ENCODE results near the gene TGFB2.

TGFB2 gene

DNA sequence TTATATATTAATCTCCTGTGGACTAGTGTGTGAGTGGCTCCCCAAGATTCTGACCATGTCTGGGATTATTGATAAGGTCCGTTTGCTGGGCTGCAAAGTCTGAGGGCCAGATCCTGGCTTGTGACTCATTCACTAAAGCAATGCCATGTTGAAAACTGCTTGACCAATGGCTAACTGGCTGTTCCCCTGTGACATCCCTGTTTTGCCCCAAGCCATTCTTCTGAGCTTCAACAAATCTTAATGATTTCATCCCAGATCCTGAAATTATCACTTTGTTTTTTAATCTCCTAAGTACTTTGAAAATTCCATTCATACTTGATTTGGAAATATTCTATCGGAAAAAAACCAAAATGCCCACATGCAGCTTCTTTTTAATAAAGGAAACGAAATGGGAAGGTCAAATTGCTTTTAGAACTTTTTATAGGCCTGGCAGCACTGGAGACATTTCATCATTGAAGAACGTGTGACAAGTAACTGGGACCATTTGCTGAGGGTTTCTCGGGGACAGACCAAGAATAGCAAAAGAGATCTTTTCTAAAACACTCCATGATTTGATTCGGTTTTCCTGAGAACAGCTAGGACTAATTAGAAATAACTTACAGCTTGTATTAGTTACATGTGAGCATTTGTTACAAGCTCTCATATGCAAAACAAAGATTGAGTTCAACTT, 121.3 kb downstream of the TGFB2 start:
- H2AFZ ChIP-seq (ENCODE audit: low read depth, low read length), result no peak overlapping the region
- H3K9ac ChIP-seq (ENCODE audit: low read depth, low read length), result no peak overlapping the region
- TF ChIP-seq EZH2 (IDR thresholded peaks at IDR 0.05; ENCODE audit: borderline replicate concordance, low read depth, low read length, severe bottlenecking), result no peak
- TF ChIP-seq, protein P1, sequence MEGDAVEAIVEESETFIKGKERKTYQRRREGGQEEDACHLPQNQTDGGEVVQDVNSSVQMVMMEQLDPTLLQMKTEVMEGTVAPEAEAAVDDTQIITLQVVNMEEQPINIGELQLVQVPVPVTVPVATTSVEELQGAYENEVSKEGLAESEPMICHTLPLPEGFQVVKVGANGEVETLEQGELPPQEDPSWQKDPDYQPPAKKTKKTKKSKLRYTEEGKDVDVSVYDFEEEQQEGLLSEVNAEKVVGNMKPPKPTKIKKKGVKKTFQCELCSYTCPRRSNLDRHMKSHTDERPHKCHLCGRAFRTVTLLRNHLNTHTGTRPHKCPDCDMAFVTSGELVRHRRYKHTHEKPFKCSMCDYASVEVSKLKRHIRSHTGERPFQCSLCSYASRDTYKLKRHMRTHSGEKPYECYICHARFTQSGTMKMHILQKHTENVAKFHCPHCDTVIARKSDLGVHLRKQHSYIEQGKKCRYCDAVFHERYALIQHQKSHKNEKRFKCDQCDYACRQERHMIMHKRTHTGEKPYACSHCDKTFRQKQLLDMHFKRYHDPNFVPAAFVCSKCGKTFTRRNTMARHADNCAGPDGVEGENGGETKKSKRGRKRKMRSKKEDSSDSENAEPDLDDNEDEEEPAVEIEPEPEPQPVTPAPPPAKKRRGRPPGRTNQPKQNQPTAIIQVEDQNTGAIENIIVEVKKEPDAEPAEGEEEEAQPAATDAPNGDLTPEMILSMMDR (IDR thresholded peaks at IDR 0.05; ENCODE audit: borderline replicate concordance, extremely low read depth, low read length, poor library complexity, severe bottlenecking), result no peak
- H3K27me3 ChIP-seq (ENCODE audit: insufficient read depth, low read length, poor library complexity), result no peaks in the 10 kb centered on the region
- no peaks in the 10 kb centered on the region for H3K4me1 ChIP-seq (ENCODE audit: insufficient read depth, low read length)
- ATAC-seq (ENCODE audit: insufficient read depth, low read depth), result no peak
- no peak overlapping the region for H3K4me3 ChIP-seq (ENCODE audit: low read depth in 1 of 2, low read length in 2 of 2)
- no peak for DNase-seq
- H3K36me3 ChIP-seq (ENCODE audit: insufficient read depth, low read length), result no peaks in the 10 kb centered on the region
- H4K20me1 ChIP-seq (ENCODE audit: insufficient read depth, low read length), result no peaks in the 10 kb centered on the region
- no peaks in the 10 kb centered on the region for H3K79me2 ChIP-seq (ENCODE audit: insufficient read depth, low read length)
- H3K9me3 ChIP-seq (ENCODE audit: insufficient read depth, low read length, severe bottlenecking), result no peaks in the 10 kb centered on the region
- H3K4me2 ChIP-seq (ENCODE audit: insufficient read depth, low read length), result no peak overlapping the region
- H3K27ac ChIP-seq (ENCODE audit: low read length), result no peak overlapping the region

DNA sequence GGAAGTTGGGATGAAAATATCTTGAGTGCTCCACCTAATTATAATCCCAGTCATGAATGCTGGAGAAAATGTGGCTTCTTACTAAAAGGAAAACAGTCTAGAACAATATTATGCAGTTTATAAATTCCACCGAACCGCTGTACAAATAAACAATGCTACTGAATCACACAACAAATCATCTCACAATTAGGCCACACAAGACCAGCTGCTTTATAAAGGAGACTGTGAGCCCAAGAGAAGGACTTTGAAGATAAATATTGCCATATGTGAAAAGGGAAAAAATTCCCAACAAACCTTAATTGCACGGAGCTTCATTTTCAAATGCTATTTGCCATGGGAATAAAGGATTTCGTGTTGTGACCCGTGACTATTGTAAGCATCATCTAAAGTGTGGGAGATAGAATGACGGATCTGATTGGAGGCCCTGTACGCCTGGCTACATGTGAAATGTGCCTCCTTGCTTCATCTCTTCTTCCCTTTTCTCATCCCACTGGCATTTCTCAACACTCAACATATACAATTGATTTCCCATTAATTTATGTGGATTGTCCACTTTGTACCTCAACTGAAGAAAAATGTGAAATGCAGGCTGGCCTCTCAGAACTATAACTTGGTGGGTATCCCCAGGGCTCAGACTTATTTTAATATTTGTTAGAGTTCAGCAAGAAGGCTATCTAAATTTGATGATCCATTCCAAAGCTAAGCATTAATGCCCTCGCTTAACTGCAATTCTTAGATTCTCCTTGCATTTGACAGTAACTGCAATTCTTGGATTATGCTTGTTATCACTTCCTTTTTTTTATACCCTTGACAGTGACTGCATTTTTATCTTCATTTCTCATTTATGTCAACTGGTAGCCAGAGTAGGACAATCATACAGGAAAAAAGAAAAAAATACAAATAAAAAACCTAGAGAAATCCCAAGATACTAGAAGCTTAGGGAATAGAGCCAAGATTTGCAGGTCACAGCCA, 122.3 kb downstream of the TGFB2 start:
- Histone ChIP-seq H3K9me3 (ENCODE audit: insufficient read depth, low read length, severe bottlenecking) (no peaks in the 10 kb centered on the region), H3K79me2 (ENCODE audit: insufficient read depth, low read length) (no peaks in the 10 kb centered on the region), H3K4me3 (ENCODE audit: low read depth in 1 of 2, low read length in 2 of 2) (no peak overlapping the region), H2AFZ (ENCODE audit: low read depth, low read length) (no peak overlapping the region), H3K4me2 (ENCODE audit: insufficient read depth, low read length) (no peak overlapping the region), H3K27me3 (ENCODE audit: insufficient read depth, low read length, poor library complexity) (no peaks in the 10 kb centered on the region), H3K36me3 (ENCODE audit: insufficient read depth, low read length) (no peaks in the 10 kb centered on the region), H4K20me1 (ENCODE audit: insufficient read depth, low read length) (no peaks in the 10 kb centered on the region), H3K9ac (ENCODE audit: low read depth, low read length) (no peak overlapping the region), H3K27ac (ENCODE audit: low read length) (no peak overlapping the region), H3K4me1 (ENCODE audit: insufficient read depth, low read length) (no peaks in the 10 kb centered on the region)
- no peak for ATAC-seq (ENCODE audit: insufficient read depth, low read depth)
- no peak for TF ChIP-seq EZH2 (IDR thresholded peaks at IDR 0.05; ENCODE audit: borderline replicate concordance, low read depth, low read length, severe bottlenecking)
- TF ChIP-seq, protein P1 (IDR thresholded peaks at IDR 0.05; ENCODE audit: borderline replicate concordance, extremely low read depth, low read length, poor library complexity, severe bottlenecking), result no peak
- no peak for DNase-seq

DNA sequence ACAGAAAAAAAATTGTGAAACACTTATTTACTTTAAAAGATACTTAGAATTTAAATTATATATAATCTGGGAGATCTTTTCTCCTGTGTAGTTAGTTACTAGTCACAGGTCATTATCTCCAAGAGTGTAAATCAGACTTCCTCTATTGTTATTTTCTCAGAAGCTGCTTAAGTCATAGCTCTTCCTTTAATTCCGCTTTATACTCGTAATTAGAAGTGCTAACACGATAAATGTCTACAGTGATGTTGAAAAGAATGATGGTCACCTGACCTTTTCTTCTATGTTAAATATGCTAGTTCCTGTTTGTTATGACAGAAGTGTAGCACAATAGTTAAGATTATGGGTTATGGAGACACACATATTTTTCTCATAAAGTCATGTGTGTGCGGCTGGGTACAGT, 123.6 kb downstream of the TGFB2 start:
- ATAC-seq (ENCODE audit: insufficient read depth, low read depth) (no peak), DNase-seq (no peak)
- TF ChIP-seq, protein P1 (IDR thresholded peaks at IDR 0.05; ENCODE audit: borderline replicate concordance, extremely low read depth, low read length, poor library complexity, severe bottlenecking), result no peak
- no peak for TF ChIP-seq EZH2 (IDR thresholded peaks at IDR 0.05; ENCODE audit: borderline replicate concordance, low read depth, low read length, severe bottlenecking)
- Histone ChIP-seq H3K27me3 (ENCODE audit: insufficient read depth, low read length, poor library complexity) (no peaks in the 10 kb centered on the region), H3K9ac (ENCODE audit: low read depth, low read length) (no peak overlapping the region), H3K36me3 (ENCODE audit: insufficient read depth, low read length) (no peaks in the 10 kb centered on the region), H4K20me1 (ENCODE audit: insufficient read depth, low read length) (no peaks in the 10 kb centered on the region), H3K9me3 (ENCODE audit: insufficient read depth, low read length, severe bottlenecking) (no peaks in the 10 kb centered on the region), H3K4me3 (ENCODE audit: low read depth in 1 of 2, low read length in 2 of 2) (no peak overlapping the region), H2AFZ (ENCODE audit: low read depth, low read length) (no peak overlapping the region), H3K4me1 (ENCODE audit: insufficient read depth, low read length) (no peaks in the 10 kb centered on the region), H3K79me2 (ENCODE audit: insufficient read depth, low read length) (no peaks in the 10 kb centered on the region), H3K27ac (ENCODE audit: low read length) (no peak overlapping the region), H3K4me2 (ENCODE audit: insufficient read depth, low read length) (no peak overlapping the region)

Measured in DND-41 (cell line).